Mesodermal cell (in vitro differentiated cells): ENCODE data around the gene CKS1B.
A peak's percentile ranks its signal among the peaks of the same experiment; 100 is the strongest.

Experiments
- H3K27ac ChIP-seq: 2 replicates; pipeline ENCODE4 v1.7.0; 2013; ENCODE audit warnings: mild to moderate bottlenecking, low read depth, low read length, moderate library complexity; ENCODE audit not compliant: severe bottlenecking
- H3K36me3 ChIP-seq: 2 replicates; pipeline ENCODE4 v1.7.1; 2013; ENCODE audit warnings: mild to moderate bottlenecking, low read length, moderate library complexity; ENCODE audit not compliant: control insufficient read depth, insufficient read depth
- H3K4me1 ChIP-seq: one replicate; pipeline ENCODE4 v1.7.1; 2013; ENCODE audit warnings: mild to moderate bottlenecking, low read length; ENCODE audit not compliant: insufficient read depth, control insufficient read depth, poor library complexity, severe bottlenecking
- H3K4me3 ChIP-seq: 2 replicates; pipeline ENCODE4 v1.7.0; 2013; ENCODE audit warnings: low read length, control low read depth, mild to moderate bottlenecking; ENCODE audit not compliant: insufficient read depth, poor library complexity, severe bottlenecking; ENCODE audit errors: extremely low read depth
- H3K9me3 ChIP-seq: 2 replicates; pipeline ENCODE4 v1.7.1; 2013; ENCODE audit warnings: mild to moderate bottlenecking, low read length, moderate library complexity; ENCODE audit not compliant: control insufficient read depth
- WGBS, 2 experiments: methylation state at CpG; one replicate each; pipeline ENCODE4 v1.1.5; 2013; ENCODE audit warnings: missing lambda C conversion rate in 2 of 2; ENCODE audit not compliant: insufficient coverage in 2 of 2; 5-methylcytosine and 5-hydroxymethylcytosine counted together

Gene CKS1B

DNA sequence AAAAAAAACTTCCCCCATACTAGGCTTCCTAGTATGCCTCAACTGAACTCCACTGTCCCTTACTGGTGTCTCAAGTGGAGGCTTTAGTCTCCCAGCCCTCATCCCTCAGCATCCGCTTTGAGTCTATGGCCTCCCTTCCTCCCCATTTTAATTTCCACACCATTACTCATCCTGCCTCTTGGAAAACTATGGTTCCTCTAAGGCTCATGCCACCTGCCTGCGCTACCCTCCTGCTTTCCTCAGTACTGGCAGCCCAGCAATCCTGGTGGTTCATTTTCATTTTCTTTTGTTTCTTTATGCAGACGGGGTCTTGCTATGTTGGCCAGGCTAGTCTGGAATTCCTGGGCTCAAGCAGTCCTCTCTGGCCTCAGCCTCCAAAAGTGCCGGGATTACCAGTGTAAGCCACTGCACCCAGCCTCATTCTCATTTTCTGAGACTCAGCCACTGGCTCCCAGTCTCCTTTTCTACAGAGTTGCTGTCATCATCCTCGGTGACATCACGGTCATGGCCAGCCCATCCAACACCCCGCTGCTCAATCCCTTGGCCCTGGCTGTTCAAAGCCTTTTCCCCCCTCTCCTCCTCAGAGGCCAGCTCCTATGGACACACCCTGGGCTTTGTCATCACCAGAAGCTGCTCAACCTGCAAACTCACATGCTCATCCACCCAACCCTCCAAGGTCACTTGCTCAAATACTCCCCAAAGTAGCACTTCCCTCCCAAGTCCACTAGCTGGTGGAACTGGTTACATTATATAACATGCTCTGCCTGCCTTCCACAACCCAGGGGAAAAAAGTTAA is 35.7 kb upstream of the CKS1B start:
- no peak overlapping the region for H3K27ac ChIP-seq
- H3K4me1 ChIP-seq: peaks cover 11% of the 10 kb centered on the region
- H3K36me3 ChIP-seq: no peaks in the 10 kb centered on the region
- H3K4me3 ChIP-seq: no peak overlapping the region
- 95 to 98% methylated on average over 7 of the region's 7 CpGs for WGBS, 2 experiments
- H3K9me3 ChIP-seq: no peaks in the 10 kb centered on the region

DNA sequence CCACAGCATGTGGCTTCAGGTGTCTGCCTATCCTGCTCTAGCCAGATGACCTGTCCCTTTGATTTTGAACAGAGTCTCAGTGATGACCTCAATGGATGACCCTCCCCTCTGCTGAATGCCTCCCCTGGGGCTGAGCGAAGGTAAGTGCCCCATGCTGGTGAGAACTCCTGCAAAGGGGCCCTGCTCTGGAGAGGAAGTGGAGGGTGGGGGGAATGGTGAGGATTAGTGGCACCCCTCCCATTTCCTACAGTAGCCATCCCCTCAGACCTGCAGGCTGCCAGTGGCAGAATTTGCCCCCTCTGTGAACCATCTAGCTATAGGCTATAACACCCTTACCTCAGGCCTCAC is 34.3 kb upstream of the CKS1B start:
- no CpG with 5 or more reads among the region's 1 CpG for WGBS, 2 experiments
- H3K4me3 ChIP-seq: no peak overlapping the region
- H3K9me3 ChIP-seq: no peaks in the 10 kb centered on the region
- H3K27ac ChIP-seq: no peak overlapping the region
- H3K36me3 ChIP-seq: peaks cover 9% of the 10 kb centered on the region
- peaks cover 11% of the 10 kb centered on the region for H3K4me1 ChIP-seq

DNA sequence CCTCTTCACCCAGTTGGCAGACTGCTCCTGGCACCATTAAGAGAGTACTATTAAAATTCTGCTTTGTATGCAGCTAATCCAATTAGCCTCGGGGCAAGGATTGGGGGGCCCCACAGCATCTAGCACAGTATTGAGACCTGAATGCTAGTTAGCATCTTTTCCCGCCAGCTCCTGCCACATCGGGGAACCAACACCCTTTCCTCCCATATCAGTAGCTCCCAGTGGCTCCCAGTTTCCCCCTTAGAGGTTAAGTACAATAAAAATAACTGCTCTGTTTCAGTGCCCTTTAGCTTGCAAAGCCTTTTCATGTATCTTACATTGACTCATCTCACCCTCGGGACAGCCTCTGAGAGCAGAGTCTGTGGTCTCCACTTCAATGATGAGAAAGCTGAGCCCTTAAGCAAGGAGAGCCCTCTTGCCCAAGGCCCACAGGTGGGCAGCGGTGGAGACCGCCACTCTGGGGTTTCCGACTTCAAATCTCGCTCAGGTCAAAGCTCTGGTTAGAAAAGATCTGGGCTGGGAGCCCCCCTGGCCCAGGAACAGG is 33.8 kb upstream of the CKS1B start:
- Histone ChIP-seq H3K27ac (no peak overlapping the region), H3K4me1 (peaks cover 11% of the 10 kb centered on the region), H3K4me3 (no peak overlapping the region), H3K36me3 (peaks cover 13% of the 10 kb centered on the region), H3K9me3 (no peaks in the 10 kb centered on the region)
- WGBS, 2 experiments: 94% methylated on average over 7 to 8 of the region's 8 CpGs

DNA sequence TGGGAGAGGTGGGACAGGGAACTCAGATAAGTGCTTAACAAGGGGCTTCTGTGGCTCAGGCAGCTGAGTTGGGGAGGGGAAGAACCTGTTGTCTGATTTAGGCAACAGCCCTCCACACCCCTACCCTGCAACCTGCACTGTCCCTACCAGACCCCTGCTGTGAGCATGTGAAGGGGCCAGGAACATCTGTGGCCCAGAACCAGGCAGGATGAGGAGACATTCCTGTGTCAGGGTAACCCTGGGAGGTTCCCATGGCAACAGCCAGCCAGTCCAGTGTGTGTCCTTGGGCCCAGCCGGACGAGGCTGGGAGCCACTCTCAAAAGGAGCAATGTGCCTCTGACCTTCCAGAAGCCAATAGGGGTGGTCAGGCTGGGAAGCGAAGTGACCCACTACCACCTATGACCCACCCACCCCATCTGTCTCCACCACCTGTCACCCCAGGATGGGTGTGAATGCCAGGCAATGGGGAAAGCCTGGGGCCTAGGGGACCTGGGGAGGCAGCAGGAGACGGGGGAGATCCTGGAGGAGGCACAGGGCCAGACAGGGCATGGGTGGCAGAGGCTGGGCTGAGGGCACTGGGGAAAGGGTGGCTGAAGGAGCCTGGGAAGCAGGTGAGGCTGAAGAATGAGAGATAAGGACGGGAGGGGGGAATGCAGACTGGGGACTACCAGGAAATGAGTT is 33.0 kb upstream of the CKS1B start:
- peaks cover 19% of the 10 kb centered on the region for H3K36me3 ChIP-seq
- 70 to 85% methylated on average over 3 to 4 of the region's 5 CpGs for WGBS, 2 experiments
- H3K4me3 ChIP-seq: no peak overlapping the region
- no peaks in the 10 kb centered on the region for H3K9me3 ChIP-seq
- H3K4me1 ChIP-seq: peaks cover 11% of the 10 kb centered on the region
- peak overlapping the region; percentile 16 for H3K27ac ChIP-seq

DNA sequence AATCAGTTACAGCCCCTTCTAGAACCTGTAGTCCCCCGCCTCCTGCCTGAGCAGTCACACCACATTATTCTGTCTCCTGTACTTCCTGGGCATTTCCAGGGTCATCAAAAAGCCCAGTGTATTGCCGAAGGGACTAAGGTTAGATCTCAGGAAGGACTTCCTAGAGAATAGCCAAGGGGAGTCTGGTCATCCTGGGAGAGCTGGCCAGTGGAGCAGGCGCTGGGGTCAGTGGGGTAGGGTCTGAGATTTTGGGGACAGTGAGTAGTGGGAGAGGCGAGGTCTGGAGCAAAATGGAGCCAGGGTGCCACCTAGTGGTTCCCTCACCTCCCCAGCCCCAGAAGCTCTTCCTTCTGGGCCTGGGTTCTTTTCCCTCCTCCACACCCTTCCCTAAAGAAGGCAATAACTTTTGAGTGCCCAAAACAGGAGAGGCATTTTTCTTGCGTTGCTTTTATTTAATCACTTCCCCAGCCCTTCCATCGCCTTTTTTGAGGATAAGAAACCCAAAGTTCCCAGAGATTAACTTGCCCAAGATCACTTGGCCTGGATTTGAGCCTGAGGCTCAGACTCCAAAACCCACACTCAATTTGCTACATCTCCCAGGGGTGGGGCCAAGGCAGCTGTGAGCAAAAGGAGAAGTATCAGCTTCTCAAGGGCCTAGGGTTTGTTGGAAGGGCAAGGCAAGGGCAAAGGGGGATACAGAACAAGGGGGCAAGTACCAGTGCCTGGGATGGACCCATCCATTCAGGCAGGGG is 30.7 kb upstream of the CKS1B start:
- H3K9me3 ChIP-seq: no peaks in the 10 kb centered on the region
- peaks cover 11% of the 10 kb centered on the region for H3K4me1 ChIP-seq
- peaks cover 34% of the 10 kb centered on the region for H3K36me3 ChIP-seq
- H3K27ac ChIP-seq: no peak overlapping the region
- no peak overlapping the region for H3K4me3 ChIP-seq
- WGBS, 2 experiments: 10 to 52% methylated on average over 2 to 5 of the region's 6 CpGs

DNA sequence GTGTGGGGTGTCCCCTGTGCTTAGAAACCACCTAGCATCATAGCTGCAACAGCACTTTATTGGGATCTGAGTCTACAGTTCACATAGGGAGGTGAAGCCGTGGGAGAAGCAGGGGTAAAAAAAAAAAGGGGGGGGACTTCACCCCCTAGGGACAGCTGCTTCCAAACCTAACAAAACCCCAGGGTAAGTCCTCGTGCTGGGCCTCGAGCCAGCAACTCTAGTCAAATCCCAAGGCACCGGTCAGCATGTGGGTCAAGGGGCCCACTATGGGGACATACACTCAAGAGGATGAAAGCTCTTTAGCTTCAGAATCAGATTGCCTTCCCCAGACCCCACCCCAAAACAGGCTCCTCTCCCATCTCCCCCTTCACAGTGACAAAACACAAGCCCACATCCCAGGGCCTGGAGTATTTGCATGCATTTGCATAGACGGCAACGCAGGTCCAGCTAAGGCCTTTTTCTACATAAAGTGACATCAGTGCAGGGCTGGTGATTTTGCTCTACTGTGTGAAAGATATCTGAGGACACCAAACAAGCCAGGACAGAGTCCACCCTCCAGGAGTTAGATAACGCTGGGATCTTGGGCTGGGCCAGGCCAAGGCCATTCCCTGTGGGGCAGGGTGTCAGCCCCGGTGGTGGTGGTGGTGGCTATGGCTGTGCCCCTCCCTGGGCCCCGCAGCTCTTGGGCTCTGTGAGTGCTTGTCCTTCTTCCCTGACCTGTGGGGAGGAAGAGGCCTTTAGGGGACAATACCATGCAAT is 29.9 kb upstream of the CKS1B start:
- H3K4me3 ChIP-seq: no peak overlapping the region
- H3K36me3 ChIP-seq: peaks cover 34% of the 10 kb centered on the region
- peaks cover 11% of the 10 kb centered on the region for H3K4me1 ChIP-seq

DNA sequence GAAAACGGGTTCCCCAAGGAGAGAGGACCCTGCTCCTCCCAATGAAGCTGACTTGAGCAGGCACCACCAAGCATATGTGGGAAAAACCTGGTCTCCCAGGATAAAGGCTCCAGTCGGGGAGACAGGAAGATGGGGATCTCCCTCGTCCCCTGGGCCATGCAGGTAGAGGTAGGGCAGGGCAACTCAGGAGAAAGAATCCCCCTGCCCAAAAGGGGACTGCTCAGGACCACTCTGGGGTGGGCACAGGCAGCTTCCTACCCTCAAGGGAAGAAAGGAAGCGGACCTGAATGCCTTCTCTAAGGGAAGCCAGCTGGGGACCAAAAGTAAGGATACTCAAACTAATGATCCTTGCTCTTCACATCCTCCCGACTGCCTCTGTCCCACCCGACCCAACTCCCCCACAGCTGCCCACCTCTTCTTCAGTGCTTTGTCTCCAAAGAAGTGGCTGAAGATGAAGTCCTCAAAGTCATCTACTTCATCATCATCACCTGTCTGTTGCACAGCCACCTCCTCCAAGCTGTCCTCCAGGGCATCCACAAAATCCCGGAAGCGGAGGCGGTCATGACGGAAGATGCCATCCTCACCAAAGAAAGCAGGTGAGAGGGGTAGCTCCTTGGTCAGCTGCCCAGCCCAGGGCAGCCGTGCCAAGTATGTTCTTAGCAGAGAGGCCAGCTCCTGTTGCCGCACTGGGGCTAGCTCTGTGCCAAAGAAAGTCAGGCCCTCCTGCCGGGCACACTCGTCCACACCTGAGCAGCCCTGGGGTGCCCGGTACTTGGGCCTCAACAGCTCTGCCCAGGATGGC is 29.1 kb upstream of the CKS1B start:
- 89 to 92% methylated on average over 12 to 14 of the region's 15 CpGs for WGBS, 2 experiments
- H3K4me3 ChIP-seq: no peak overlapping the region
- no peak overlapping the region for H3K27ac ChIP-seq
- H3K36me3 ChIP-seq: peaks cover 36% of the 10 kb centered on the region
- peaks cover 11% of the 10 kb centered on the region for H3K4me1 ChIP-seq
- no peaks in the 10 kb centered on the region for H3K9me3 ChIP-seq

More for the DNA sequence above, 29.9 kb upstream of the CKS1B start:
- Histone ChIP-seq H3K27ac (no peak overlapping the region), H3K9me3 (no peaks in the 10 kb centered on the region)
- WGBS, 2 experiments: 85 to 94% methylated on average over 5 to 7 of the region's 9 CpGs

DNA sequence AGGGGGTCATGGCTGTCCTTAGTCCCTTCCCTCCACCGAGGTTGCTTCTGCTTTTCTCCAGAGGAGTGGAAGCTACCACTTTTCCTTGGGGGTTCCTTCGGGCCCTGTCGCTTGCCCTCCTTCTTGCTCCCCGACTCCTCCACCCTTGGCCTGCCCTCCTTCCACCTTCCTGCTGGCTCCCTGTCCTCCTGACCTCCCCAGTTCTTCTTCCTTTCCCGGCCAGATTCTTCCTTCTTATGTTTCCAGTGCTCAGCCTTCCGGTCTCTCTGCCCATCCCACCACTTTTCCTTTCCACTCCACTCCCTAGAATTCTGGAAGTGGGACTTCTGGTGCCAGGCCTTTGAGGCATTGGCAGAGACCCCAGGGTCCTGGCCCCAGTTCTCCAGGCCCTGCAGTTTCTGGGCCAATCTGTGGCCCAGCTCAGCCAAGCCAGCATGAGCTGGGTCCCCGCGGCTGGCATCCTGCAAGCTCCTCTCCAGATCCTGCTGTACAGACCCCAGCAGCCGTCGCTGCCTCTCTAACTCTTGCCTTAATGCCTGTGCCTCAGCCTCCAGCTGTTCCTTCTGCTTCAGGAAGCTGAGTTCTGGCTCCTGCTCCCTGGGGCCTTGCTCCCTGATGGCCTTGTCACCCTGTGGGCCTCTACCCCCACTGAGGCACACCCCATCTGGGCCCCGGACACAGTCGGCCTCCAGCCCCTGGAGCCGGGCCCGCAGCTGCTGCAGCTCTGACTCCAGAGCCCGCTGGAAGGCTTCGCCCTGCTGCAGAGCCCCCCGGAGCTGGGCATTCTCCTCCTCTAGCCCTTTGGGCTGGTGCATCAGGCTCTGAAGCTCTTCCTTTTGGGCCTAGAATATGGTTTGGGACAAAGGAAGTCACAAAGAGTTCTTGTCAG is 28.3 kb upstream of the CKS1B start:
- 92 to 95% methylated on average over 15 of the region's 17 CpGs for WGBS, 2 experiments
- Histone ChIP-seq H3K36me3 (peaks cover 45% of the 10 kb centered on the region), H3K27ac (no peak overlapping the region), H3K4me1 (peaks cover 9% of the 10 kb centered on the region), H3K4me3 (no peak overlapping the region), H3K9me3 (no peaks in the 10 kb centered on the region)

DNA sequence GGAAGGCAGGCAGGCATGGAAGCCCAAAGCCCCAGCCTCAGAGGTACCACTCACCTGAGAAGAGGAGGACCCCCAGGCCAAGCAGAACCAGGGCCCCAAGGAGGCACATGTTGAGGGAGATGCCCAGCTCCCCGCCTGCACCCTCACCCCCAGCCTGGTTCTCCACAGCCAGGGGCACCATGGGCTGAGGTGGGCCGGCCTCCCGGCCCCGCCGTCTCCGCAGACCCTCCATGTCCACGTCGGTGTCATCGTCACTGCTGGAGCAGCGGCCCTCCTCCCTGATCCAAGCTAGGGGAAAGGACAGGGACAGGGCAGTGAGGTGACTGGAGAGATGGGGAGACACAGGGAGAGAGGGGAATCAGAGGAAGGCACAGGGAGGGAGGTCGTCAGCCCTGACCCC is 26.4 kb upstream of the CKS1B start:
- H3K4me1 ChIP-seq: no peaks in the 10 kb centered on the region
- H3K9me3 ChIP-seq: no peaks in the 10 kb centered on the region
- no peak overlapping the region for H3K4me3 ChIP-seq
- H3K27ac ChIP-seq: no peak overlapping the region
- WGBS, 2 experiments: 93 to 97% methylated on average over 6 to 11 of the region's 11 CpGs
- H3K36me3 ChIP-seq: peaks cover 45% of the 10 kb centered on the region
